GM18861 (cell line): ENCODE measurements around the gene B9D1.

ENCODE experiments used
- ATAC-seq: cut with Tn5 transposase; IDR thresholded peaks from one replicate; pipeline ENCODE4 v1.9.1; 2021; ENCODE audit not compliant: unreplicated experiment

Gene B9D1

DNA sequence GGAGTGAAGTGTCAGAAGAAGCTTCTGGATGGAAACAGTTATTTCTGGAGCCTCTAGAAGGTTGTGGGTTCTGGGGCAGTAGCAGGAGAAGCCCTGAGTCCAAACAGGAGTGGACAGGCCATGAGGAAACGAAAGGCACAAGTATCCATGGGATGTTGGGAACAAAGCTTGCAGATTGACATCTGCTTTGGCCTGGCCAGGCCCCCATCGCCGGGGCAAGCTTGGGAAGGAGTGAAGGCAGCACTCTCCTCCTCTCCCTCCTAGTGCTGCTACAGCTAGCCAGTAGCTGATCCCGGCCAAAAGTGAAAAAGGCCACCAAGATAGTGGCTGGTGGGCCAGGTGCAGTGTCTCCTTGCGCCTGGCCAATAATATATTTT, 40.4 kb downstream of the B9D1 start:
- no peak for ATAC-seq

DNA sequence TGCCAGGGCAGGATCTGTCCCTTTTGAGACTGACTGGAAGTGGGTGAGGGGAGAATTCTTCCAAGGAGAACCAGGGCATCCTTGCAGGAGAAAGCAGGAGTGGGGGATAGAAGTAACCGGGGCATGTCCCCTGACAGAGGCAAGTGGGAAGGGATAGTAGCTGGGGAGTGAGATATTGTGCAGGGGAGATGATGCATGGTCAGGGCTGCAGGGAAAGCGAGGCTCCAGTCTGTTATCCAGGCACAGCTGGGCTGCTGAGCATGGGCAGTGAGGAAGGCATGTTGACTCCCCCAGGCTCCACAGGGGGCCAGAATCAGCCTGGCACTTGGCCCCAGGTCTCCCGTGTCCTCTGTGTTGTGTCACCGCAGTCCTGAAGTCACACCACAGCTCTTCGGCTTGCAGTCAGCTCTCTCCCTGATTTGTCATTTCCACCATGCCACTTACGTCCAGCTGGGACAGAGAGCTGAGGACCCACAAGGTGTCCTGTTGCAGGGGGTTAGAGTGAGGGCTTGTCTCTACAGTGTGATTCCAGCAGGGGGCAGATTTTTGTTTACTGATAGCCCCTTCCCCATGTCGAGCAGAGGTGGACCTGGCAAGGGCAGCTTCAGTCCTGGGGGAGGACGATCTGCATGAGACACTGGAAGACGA, 40.9 kb downstream of the B9D1 start:
- ATAC-seq: no peak

DNA sequence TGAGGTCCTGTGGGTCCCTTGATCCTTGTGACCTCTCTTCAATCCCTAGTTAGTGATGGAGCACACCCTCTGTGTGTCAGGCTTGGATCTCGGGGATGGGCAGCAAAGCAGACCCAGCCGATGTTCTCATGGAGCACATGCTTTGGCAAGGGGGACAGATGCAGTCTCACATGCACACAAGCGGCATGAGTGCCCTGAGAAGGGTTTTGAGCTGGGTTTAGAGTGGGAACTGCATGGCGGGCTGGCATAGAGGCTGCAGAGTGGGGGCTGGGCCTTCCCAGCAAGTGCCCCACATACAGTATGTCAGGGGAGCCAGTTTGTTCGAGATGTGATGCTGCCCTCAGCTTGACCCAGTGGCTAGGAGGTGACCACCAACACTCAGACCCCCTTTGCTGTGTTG, 41.6 kb downstream of the B9D1 start:
- ATAC-seq: no peak

DNA sequence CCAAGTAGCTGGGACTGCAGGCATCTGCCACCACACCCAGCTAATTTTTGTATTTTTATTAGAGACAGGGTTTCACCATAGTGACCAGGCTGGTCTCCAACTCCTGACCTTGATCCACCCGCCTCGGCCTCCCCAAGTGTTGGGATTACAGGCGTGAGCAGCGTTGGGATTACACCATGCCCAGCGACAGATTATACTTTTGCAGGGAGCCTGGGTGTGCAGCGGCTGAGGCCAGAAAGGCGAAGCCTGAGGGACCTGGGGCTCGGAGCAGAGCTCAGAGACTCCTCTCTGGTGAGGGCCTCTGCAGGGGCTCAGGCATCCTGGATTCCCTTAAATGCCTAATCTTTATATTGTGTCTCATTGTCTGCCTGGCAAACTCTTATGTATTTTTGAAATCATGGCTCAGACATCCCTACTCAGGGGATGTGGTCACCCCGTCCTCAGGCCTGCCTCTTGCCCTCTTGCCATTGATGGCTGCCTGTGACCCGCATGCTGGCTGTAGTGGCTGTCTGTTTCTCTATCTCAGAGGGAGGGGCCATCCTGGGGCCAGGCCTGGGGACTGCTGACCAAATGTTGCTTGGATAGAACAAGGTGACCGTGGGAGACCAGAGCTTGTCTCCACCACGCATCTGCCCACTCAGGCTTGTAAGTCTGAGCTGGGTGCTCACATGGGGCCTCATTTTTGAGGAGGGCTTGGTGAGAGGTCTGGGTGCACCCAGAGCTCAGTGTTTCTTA, 42.6 kb downstream of the B9D1 start:
- no peak for ATAC-seq

DNA sequence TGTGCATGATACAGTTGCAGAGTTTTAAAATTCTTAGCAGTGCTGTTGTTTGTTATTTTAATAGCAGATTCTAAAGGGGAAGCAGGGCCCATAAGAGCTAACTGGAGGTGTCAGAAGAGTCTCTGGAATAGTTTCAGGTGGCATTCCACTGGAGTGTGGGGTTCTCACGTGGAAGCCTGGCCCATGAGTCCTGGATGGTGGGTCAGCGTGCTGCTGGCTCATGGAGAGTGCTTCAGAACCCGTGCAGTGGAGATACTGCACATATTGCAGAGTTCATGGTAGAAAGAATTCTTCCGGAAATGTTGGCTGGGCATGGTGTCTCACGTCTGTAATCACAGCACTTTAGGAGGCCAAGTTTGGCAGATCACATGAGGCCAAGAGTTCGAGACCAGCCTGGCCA, 43.9 kb downstream of the B9D1 start:
- ATAC-seq: no peak

DNA sequence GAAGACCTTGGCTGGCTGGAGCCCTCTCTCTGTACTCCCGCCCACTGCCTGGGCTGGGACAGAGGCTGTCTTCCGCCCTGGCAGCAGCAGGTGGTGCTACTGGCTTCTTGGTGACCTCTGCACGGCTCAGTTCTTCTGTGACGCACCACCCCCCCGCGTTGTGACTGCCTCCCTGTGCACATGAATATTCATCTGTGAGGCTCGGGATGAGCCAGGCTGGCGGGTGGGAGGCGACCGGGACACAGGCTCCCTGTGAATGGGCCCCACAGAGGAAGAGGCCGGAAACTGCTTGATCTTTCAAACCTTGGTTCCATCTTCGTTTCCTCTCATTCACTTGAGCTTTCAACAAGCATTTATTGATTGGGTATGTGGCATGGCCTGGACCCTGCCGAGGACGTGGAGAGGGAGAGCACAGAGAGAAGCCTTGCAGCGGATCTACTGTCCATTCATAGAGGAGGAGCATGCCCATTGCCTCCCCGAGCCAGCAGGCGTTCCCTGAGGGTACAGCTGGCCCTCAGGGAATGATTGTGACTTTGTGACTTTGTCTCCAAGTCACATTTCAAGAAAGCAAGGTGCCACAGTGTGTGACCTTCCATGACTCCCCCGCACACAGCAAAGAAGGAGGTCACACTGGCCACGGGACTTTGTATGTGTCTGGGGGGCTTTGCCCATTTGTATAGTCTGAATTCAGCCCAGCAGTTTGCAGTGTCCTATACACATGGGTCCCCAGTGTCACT, 45.0 kb downstream of the B9D1 start:
- no peak for ATAC-seq

DNA sequence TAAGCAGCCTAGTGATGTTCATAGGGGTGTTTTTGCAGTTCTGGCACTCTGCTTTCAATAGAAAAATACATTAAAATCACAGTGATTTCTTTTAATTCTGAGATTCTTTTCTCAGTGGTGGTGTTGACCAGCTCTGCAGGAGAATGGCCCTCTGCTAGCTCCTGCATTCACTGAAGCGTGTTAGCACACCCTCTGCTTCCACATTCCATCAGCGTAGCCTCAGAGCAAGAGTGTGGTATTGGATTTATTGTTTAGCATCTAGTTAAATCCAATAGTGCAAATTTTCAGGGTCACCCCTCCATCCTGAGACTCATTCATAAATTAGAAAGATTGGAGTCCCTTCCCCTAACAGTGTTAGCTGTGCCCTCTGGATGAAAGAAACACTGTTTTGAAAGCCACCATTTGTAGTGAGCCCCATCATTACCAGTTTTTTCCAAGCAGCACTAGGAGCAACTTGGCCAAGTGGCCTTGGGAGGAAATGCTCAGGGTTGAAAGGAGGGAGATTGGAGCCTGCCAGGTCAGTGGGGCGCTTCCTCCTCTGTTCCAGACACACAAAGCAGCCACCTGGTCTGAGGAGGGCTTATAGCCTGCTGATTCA, 45.7 kb downstream of the B9D1 start:
- no peak for ATAC-seq

DNA sequence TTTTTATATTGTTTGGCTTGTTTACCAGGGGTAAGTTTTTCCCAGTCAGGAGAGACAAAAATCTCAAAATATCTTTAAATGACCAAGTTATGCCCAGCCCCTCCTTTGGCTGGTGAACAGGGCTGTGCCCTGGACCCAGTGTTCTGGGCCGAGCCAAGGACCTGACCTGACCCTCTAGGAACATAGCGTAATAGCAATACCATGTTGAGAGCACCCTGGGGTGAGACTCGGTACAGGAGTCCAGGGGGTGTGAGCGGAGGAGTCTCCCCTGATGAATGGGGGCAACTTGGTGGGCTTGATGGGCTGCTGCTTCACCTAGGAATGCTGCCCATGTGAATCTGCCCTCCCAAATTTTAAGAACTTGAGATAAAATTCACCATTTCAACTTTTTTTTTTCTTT, 47.4 kb downstream of the B9D1 start:
- no peak for ATAC-seq

DNA sequence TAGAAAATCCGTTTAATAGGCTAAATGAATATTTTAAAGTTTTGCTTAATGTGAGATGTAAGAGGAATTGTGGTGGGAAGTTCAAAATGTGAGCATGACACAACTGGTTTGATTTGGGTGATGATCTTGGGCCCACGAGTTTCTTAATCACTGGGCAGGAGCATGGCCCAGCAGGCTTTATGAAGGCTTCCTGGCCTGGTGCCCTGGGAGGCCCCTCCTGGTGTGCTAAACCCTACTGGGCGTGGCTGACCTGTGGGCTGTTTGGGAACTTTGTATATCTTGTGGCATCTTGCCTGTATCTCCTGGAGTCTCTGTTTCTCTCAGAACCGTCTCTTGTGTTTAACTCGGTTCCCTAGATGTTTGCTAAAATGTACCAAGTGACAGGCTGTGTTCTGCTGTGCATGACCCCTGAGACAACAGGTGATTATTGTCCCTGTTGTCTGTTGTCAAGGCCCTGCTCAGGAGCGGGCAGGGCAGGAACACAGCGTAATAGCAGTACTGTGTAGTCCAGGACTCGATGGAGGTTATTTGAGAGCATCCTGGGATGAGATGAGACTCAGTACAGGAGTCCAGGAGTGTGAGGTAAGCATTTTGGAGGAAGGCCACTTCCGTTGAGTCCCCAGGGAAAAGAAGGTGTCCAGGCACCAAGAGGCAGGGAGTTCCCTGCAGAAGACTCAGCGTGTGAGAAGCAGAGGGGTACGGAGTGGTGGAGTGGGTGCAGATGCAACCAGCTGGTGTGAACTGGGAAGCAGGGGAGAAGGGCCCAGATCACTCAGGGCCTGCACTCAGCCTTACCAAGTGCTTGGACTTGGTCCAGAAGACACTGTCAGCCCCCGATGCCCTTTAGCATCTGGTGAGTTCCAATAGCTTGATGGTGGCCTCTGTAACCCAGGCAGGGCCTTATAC, 48.5 kb downstream of the B9D1 start:
- no peak for ATAC-seq

DNA sequence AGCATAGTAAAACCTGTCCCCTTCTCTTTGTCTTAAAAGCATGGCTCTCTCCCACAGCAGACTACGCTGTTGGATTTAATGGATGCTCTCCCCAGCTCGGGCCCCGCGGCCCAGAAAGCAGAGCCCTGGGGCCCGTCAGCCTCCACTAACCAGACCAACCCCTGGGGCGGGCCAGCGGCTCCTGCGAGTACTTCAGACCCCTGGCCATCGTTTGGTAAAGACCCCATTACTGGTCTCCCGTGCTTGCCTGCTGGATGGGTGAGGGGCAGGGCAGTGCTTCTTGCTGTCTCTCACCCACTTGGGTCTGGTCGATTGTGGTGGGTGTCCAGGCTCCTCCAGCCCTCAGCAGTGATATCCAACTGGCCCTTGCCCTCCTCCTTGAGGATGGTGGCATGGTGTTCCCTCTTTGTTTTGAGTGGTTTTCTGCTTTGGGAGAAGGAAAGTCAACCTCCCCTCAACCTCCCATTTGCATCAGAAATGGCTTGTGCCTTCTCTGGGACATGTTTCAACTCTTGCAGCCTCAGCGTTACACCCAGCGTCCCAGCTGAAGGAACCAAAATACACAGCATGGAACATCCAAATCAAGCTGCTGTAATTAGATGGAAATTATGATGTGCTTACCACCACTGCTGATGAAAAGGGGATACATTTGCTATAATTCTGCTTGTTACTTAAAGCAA, 49.3 kb downstream of the B9D1 start:
- no peak for ATAC-seq

DNA sequence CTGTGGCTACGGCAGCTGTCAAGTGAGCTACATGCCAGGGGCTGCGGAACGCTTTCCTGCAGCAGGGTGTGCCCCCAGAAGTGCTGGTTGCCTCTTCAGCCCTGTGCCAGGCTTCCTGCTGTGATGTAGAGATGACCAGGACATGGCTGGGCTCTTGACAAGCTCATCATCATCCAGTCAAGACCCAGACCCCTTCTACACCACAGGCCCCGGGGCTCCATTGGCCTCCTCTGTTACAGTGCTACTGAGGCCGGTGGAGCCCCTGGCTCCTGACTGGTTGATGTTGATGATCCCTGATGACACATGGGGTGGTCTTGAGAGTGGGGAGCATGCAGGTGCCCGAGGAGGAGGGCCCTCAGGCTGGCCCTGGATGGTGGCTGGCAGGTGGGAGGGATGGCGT, 50.1 kb downstream of the B9D1 start:
- no peak for ATAC-seq

DNA sequence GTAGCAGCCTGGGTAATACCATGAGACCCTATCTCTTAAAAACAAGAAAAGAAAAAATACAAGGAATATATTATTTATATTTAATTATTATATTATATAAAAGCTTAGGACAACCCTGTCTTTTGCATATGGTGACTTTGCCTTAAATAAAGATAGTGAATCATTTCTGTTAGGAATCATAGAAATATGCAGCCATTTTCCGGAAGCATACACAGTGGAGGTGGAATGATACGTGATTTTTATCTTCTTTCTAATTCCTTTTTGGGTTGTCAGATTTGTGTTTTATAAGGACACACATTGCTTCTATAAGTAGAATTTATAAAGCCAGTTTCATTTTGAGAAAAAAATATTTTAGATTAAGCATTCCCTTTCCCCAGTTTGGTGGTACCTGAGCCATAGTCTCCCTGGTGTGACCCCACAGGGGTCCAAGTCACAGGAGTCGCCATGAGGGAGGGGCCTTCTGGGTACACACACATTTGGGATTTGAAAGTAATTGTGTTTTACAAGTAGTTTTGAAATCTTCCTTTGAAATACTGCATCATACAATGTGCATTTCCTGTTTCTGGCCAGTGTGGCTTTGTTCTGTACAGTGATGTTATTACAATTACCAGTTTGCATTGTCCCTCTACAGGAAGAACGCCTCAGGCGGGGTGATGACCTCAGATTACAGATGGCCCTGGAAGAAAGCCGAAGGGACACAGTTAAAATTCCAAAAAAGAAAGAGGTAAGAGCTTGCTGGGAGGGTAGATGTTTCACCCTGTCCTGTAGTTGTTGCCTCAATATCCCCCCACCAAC, 50.9 kb downstream of the B9D1 start:
- ATAC-seq: no peak

DNA sequence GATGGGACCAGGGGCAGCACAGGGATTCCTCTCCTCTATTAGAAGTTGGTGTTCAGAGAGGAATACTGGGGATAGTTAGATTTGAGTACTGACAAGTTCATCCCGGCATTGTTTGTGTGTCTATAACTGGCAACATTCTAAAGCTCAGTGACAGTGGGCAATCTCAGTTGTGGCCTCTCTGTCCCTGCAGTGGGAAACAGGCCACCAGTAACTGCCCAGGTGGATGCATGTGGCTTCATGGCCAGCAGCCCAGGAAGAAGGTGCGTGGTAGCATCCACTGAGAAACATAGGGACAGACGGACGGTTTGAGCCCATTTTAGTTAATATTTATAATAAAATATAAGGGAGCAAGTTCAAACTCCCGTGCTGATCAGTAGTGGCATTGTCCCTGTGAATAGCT, 51.5 kb downstream of the B9D1 start:
- no peak for ATAC-seq

DNA sequence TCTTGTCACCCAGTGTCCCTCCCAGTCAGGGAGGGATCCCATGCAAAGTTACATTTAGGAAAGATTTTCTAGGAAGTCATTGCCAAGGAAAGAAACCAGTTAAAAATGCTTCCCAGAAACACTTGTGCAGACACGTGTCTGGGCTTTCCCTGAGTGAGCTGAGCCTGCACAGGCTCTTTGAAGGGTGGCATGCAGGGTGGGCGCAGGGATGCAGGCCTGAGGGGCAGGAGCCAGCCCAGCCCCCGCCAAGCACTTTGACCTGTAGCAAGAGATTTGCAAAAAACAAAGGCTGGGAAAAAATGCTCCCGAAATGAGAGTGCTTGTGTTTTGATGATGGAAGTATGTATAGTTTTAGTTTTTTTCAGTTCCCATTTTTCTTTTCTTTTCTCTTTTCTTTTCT, 52.4 kb downstream of the B9D1 start:
- no peak for ATAC-seq

DNA sequence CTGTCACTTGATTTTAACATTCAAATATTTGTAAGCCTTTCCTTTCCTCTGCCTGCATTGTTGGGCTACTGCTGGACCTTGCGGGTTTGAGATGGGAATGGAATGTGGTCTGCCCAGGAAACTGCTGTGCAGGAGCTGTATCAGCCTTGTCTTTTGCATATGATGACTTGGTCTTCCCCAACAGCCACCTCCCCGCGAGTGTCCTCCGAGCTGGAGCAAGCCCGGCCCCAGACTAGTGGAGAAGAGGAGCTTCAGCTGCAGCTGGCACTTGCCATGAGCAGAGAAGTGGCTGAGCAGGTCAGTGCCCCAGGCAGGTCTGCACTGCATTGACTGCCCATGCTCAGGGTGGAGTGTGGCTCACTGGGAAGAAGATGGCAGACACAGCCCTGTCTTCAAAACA, 52.8 kb downstream of the B9D1 start:
- no peak for ATAC-seq

DNA sequence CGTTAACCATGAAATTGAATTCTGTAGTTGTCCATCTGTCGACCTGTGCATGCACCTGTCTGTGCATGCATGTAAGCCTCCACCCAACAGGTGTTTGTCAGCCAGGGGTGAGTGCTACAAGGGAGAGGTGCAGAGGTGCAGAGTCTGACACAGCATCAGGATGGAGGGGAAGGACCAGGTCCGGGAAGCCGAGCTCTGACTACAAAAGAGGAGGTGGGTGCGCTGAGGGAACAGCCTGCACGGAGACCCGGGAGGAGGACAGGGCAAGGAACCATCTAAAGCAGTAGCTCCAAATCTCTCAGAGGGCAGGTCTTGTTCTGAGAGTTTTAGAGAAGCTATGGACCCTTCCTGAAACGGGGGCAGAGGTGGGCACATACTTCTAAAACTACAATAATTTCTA, 54.1 kb downstream of the B9D1 start:
- no peak for ATAC-seq

DNA sequence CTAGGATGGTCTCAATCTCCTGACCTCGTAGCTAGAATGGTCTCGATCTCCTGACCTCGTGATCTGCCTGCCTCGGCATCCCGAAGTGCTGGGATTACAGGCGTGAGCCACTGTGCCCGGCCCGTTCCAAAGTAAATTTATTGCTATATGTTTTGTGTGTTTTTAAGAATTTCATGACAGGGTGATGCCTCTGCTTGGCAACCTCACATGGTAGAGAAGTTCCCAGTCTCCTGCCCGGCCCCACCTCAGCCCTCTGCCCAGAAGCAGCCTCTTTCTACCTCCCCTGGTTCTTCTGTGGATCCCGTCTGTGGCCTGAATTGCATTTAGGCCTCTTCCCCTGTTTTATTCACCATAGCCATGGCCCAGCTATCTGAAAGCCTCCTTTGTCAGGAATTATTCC, 55.0 kb downstream of the B9D1 start:
- ATAC-seq: no peak

DNA sequence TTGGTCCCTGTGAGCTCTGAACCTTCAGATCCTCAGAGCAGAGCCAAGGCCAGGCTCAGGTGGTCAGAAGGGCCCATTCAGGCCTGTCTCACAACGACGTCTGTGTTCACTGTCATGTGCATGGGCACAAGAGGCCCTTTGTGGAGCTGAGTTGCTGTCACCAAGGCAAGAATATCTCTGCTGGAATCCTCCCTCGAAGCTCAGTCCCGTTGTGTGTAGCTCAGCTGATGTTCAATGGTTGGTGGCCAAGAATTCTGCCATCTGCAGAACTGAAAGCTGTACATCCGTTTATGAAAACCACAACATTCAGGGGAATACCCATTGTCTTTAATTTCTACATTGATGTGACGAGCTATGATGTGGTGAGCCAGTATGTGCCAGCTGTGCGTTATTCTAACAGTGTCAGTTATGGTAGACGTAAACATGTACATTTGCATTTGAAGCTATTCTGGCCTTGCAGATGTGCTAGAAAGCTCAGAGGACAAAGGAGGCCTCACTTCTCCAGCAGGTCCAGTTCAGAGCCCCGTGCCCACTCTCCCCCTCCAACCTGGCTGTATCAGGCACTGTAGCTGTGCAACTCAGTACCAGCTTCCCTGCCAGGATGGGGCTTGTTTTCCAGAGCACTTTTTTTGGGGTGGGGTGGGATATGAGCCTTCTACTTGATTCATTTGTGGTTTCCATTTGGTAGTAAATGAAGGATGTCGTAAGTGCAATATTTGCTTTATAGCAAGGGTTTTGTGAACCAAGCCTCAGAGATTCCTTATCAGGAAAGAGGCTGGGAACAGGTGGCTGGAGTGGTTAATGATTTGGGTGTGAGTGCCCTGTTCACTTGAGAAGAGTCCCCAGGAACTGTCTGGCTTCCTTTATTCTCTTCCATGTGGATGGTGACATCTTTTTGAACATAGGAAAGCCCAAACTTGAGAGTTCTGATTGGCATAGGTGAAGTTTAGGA, 56.1 kb downstream of the B9D1 start:
- peak; percentile 88 for ATAC-seq
